ENCODE results near the gene FCN1. TPM values are rescaled to one million over a fixed set of nuclear protein-coding genes. Genes with fewer than 3 reads are reported as not detected.

The FCN1 gene
- total RNA-seq, 1 donor from 2014 or later: not detected

- Histone ChIP-seq H3K9ac (no peak overlapping the region), H3K9me3 (ENCODE audit: low read depth) (no peaks in the 10 kb centered on the region), H4K20me1 (ENCODE audit: low read depth) (no peaks in the 10 kb centered on the region), H3K4me3 (no peak overlapping the region), H3F3A (ENCODE audit: low read depth) (no peaks in the 10 kb centered on the region), H3K79me2 (ENCODE audit: low read depth) (no peaks in the 10 kb centered on the region), H3K36me3 (no peaks in the 10 kb centered on the region), H2AFZ (replicated peaks) (no peak overlapping the region), H3K27ac (no peak overlapping the region), H3K4me2 (no peak overlapping the region), H3K27me3 (no peaks in the 10 kb centered on the region), H3K4me1 (peaks cover 7% of the 10 kb centered on the region)
- no peaks in the 10 kb centered on the region for H3K9me3 Mint-ChIP-seq
- TF ChIP-seq CTCF (IDR thresholded peaks at IDR 0.05) (no peak), EZH2phosphoT487 (IDR thresholded peaks at IDR 0.05) (no peak), EZH2 (IDR thresholded peaks at IDR 0.05) (no peak)
- no peak for DNase-seq (ENCODE audit: low spot score)
- H3K27me3 Mint-ChIP-seq (ENCODE audit: insufficient read depth, low read depth): peaks cover 15% of the 10 kb centered on the region
- H3K27ac Mint-ChIP-seq: no peak overlapping the region
- no peaks in the 10 kb centered on the region for H3K4me1 Mint-ChIP-seq
- no peak overlapping the region for H3K4me3 Mint-ChIP-seq
- no peaks in the 10 kb centered on the region for H3K36me3 Mint-ChIP-seq
These were observed 38.1 kb upstream of the FCN1 start for GRCh38 chr9:134955801-134956200.

DNA sequence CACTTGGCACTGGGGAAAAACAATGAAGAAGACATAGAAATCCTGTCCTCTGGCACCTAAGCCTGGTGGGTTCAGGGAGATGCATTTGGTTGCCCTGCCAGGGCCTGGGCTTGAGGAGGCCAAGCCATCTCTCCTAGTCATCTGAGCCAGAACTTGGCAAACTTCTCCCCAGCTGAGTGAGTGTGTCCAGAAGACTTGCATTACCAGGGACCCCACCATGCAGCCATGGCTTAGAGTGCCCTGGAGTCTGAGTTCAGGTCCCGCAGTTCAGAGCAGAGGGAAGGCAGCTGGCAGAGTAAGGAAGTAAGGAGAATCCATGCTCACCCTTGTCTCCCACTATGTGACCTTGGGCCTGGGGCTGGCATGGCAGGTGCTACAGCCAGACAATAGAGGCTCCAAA is 37.4 kb upstream of the FCN1 start:
- H3K4me3 Mint-ChIP-seq: no peak overlapping the region
- Histone ChIP-seq H3K4me2 (no peak overlapping the region), H3K4me1 (peaks cover 7% of the 10 kb centered on the region), H3K9ac (no peak overlapping the region), H3K79me2 (ENCODE audit: low read depth) (no peaks in the 10 kb centered on the region), H3K27me3 (no peaks in the 10 kb centered on the region), H3K4me3 (no peak overlapping the region), H3K27ac (no peak overlapping the region), H4K20me1 (ENCODE audit: low read depth) (no peaks in the 10 kb centered on the region), H3K9me3 (ENCODE audit: low read depth) (no peaks in the 10 kb centered on the region), H3F3A (ENCODE audit: low read depth) (no peaks in the 10 kb centered on the region), H3K36me3 (no peaks in the 10 kb centered on the region), H2AFZ (replicated peaks) (no peak overlapping the region)
- H3K27me3 Mint-ChIP-seq (ENCODE audit: insufficient read depth, low read depth): peaks cover 15% of the 10 kb centered on the region
- DNase-seq (ENCODE audit: low spot score): no peak
- TF ChIP-seq EZH2 (IDR thresholded peaks at IDR 0.05) (no peak), EZH2phosphoT487 (IDR thresholded peaks at IDR 0.05) (no peak), CTCF (IDR thresholded peaks at IDR 0.05) (no peak)
- H3K36me3 Mint-ChIP-seq: no peaks in the 10 kb centered on the region
- H3K27ac Mint-ChIP-seq: no peak overlapping the region
- H3K9me3 Mint-ChIP-seq: no peaks in the 10 kb centered on the region
- no peaks in the 10 kb centered on the region for H3K4me1 Mint-ChIP-seq

- no peak overlapping the region for H3K9ac ChIP-seq
- H3K27ac ChIP-seq: no peak overlapping the region
- H3K4me3 ChIP-seq: no peak overlapping the region
- no peaks in the 10 kb centered on the region for H3K9me3 Mint-ChIP-seq
- H3K27me3 ChIP-seq: no peaks in the 10 kb centered on the region
- H3K9me3 ChIP-seq (ENCODE audit: low read depth): no peaks in the 10 kb centered on the region
- no peaks in the 10 kb centered on the region for H3K36me3 ChIP-seq
- TF ChIP-seq EZH2phosphoT487 (IDR thresholded peaks at IDR 0.05) (no peak), EZH2 (IDR thresholded peaks at IDR 0.05) (no peak), CTCF (IDR thresholded peaks at IDR 0.05) (no peak)
- H3K27ac Mint-ChIP-seq: no peak overlapping the region
- peaks cover 15% of the 10 kb centered on the region for H3K27me3 Mint-ChIP-seq (ENCODE audit: insufficient read depth, low read depth)
- no peaks in the 10 kb centered on the region for H3K36me3 Mint-ChIP-seq
- H2AFZ ChIP-seq (replicated peaks): no peak overlapping the region
- no peak overlapping the region for H3K4me2 ChIP-seq
- H3K4me1 ChIP-seq: no peaks in the 10 kb centered on the region
- no peaks in the 10 kb centered on the region for H3F3A ChIP-seq (ENCODE audit: low read depth)
- no peak overlapping the region for H3K4me3 Mint-ChIP-seq
- H3K4me1 Mint-ChIP-seq: no peaks in the 10 kb centered on the region
- no peaks in the 10 kb centered on the region for H3K79me2 ChIP-seq (ENCODE audit: low read depth)
- DNase-seq (ENCODE audit: low spot score): no peak
- no peaks in the 10 kb centered on the region for H4K20me1 ChIP-seq (ENCODE audit: low read depth)
These were observed 34.3 kb upstream of the FCN1 start for GRCh38 chr9:134951994-134952393.
